Suprapubic skin (tissue), 4 donors: ENCODE data around the gene ACAP3.

Experiments used
- CTCF ChIP-seq, 2 donors: fragments of 200-600 bp in 1 of 2; fragments of 450-650 bp in 1 of 2; sonication (generic) in 1 of 2; IDR thresholded peaks; one replicate each; pipeline ENCODE4 v1.5.1; 2016 to 2019; ENCODE audit warnings: antibody characterized with exemption in 2 of 2, mild to moderate bottlenecking in 1 of 2, moderate library complexity in 1 of 2
- EP300 ChIP-seq: sonication (generic); formaldehyde crosslinking; IDR thresholded peaks from one replicate; pipeline ENCODE4 v1.6.1; 2017; ENCODE audit warnings: antibody characterized with exemption
- POLR2AphosphoS5 ChIP-seq, 3 donors: sonication (generic); formaldehyde crosslinking; IDR thresholded peaks; one replicate each; pipeline ENCODE4 v1.6.1; 2017; ENCODE audit warnings: antibody characterized with exemption in 3 of 3

- no peak for TF ChIP-seq CTCF (IDR thresholded peaks at IDR 0.05)
- no peak for TF ChIP-seq POLR2AphosphoS5 (IDR thresholded peaks at IDR 0.05)
- TF ChIP-seq EP300 = no peak
Measured at GRCh38 chr1:1340791-1341548, 33.2 kb upstream of the ACAP3 start.
